ENCODE data around the gene ARHGAP27. TPM values are rescaled to one million over a fixed set of nuclear protein-coding genes. Genes with fewer than 3 reads are reported as not detected.

The ARHGAP27 gene
- total and polyA plus RNA-seq, 9 of the 15 experiments (the other 6 are each of a cell fraction or from before 2014, with no cell fraction given): 0.04 to 4.6 (median 2.1) TPM

- TF ChIP-seq, protein P1, sequence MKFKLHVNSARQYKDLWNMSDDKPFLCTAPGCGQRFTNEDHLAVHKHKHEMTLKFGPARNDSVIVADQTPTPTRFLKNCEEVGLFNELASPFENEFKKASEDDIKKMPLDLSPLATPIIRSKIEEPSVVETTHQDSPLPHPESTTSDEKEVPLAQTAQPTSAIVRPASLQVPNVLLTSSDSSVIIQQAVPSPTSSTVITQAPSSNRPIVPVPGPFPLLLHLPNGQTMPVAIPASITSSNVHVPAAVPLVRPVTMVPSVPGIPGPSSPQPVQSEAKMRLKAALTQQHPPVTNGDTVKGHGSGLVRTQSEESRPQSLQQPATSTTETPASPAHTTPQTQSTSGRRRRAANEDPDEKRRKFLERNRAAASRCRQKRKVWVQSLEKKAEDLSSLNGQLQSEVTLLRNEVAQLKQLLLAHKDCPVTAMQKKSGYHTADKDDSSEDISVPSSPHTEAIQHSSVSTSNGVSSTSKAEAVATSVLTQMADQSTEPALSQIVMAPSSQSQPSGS (CRISPR knock-in tag; IDR thresholded peaks at IDR 0.05): no peak
- TF ChIP-seq RBM25 (IDR thresholded peaks at IDR 0.05; ENCODE audit: low read depth, low read length, severe bottlenecking) (no peak), MAFF (IDR thresholded peaks at IDR 0.05; ENCODE audit: low read length) (0 out of 2 replicates have a peak, but pooled peaks have one; percentile 3), ZNF224 (CRISPR knock-in tag; IDR thresholded peaks at IDR 0.05) (no peak), ZNF449 (CRISPR knock-in tag; IDR thresholded peaks at IDR 0.05) (no peak; the same call in 1 of the 2 replicates), SMARCA4 (IDR thresholded peaks at IDR 0.05) (peak; percentile 100), TFAP4 (CRISPR knock-in tag; IDR thresholded peaks at IDR 0.05; ENCODE audit: borderline replicate concordance) (peak; percentile 87), CBFA2T3 (IDR thresholded peaks at IDR 0.05) (peak; percentile 98), BRCA1 (IDR thresholded peaks at IDR 0.05) (no peak), BRCA1 (CRISPR knock-in tag; IDR thresholded peaks at IDR 0.05) (no peak), HEY1 (CRISPR knock-in tag; IDR thresholded peaks at IDR 0.05; ENCODE audit: borderline replicate concordance) (peak; percentile 90; the same call in 1 of the 2 replicates), ZBTB12 (CRISPR knock-in tag; IDR thresholded peaks at IDR 0.05) (0 out of 2 replicates have a peak, but pooled peaks have one; percentile 38)
- TF ChIP-seq, protein P2, sequence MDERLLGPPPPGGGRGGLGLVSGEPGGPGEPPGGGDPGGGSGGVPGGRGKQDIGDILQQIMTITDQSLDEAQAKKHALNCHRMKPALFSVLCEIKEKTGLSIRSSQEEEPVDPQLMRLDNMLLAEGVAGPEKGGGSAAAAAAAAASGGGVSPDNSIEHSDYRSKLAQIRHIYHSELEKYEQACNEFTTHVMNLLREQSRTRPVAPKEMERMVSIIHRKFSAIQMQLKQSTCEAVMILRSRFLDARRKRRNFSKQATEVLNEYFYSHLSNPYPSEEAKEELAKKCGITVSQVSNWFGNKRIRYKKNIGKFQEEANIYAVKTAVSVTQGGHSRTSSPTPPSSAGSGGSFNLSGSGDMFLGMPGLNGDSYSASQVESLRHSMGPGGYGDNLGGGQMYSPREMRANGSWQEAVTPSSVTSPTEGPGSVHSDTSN (CRISPR knock-in tag; IDR thresholded peaks at IDR 0.05; ENCODE audit: low read depth): peak; percentile 66
- TF ChIP-seq, protein P2 (tag; conservative IDR thresholded peaks at IDR 0.05; ENCODE audit: low read depth): peak; percentile 100
- TF ChIP-seq, protein P3, sequence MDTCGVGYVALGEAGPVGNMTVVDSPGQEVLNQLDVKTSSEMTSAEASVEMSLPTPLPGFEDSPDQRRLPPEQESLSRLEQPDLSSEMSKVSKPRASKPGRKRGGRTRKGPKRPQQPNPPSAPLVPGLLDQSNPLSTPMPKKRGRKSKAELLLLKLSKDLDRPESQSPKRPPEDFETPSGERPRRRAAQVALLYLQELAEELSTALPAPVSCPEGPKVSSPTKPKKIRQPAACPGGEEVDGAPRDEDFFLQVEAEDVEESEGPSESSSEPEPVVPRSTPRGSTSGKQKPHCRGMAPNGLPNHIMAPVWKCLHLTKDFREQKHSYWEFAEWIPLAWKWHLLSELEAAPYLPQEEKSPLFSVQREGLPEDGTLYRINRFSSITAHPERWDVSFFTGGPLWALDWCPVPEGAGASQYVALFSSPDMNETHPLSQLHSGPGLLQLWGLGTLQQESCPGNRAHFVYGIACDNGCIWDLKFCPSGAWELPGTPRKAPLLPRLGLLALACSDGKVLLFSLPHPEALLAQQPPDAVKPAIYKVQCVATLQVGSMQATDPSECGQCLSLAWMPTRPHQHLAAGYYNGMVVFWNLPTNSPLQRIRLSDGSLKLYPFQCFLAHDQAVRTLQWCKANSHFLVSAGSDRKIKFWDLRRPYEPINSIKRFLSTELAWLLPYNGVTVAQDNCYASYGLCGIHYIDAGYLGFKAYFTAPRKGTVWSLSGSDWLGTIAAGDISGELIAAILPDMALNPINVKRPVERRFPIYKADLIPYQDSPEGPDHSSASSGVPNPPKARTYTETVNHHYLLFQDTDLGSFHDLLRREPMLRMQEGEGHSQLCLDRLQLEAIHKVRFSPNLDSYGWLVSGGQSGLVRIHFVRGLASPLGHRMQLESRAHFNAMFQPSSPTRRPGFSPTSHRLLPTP (IDR thresholded peaks at IDR 0.05; ENCODE audit: borderline replicate concordance, extremely low read depth, insufficient read length): no peak
- TF ChIP-seq, protein P4, sequence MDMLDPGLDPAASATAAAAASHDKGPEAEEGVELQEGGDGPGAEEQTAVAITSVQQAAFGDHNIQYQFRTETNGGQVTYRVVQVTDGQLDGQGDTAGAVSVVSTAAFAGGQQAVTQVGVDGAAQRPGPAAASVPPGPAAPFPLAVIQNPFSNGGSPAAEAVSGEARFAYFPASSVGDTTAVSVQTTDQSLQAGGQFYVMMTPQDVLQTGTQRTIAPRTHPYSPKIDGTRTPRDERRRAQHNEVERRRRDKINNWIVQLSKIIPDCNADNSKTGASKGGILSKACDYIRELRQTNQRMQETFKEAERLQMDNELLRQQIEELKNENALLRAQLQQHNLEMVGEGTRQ (CRISPR knock-in tag; IDR thresholded peaks at IDR 0.05): no peak
Measured at GRCh38 chr17:45345554-45346215, 87.0 kb downstream of the ARHGAP27 start (continued).
